PFSK-1 (cell line): Measurements from ENCODE around the gene SNRPA1.

Source experiments
- FOXP2 ChIP-seq: optimal IDR thresholded peaks from 2 replicates; pipeline ENCODE3; 2011; ENCODE audit warnings: borderline replicate concordance, control low read depth, inconsistent platforms; ENCODE audit not compliant: insufficient read depth; ENCODE audit errors: extremely low read length, extremely low read depth
- POLR2AphosphoS5 ChIP-seq: IDR thresholded peaks from 2 replicates; pipeline ENCODE4 v1.6.1; 2012; ENCODE audit warnings: low read depth, mild to moderate bottlenecking, control low read depth, low read length, moderate library complexity
- TAF1 ChIP-seq: IDR thresholded peaks from 2 replicates; pipeline ENCODE4 v1.6.1; 2012; ENCODE audit warnings: low read length, control low read depth, borderline replicate concordance; ENCODE audit not compliant: insufficient read depth

DNA sequence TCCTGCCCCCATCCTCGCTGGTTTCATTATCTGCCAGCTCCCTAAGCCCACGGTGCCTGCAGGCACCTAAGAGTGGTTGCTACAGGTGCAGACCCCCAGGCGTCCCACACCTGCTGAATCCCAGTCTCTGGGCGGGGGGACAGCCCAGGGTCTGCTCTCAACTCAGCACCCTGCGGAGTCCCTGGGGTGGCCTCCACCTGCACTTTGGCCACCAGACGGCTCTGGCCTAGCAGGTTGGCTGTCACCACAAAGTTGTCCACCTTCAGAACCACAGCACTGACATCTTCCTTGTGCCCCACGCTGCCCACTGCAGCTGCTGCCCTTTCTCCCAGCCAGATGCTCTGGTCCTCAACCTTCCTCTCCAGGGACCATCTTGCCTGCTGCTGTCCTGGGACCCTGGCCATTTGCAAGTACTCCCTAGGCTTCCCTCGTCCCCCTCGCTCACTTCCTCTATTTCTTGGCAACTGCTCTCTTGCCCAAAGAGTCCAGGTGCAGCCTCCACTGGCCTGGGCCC lies 34.9 kb upstream of the SNRPA1 start:
- TF ChIP-seq POLR2AphosphoS5 = no peak
- no peak for TF ChIP-seq FOXP2
- TF ChIP-seq TAF1 = no peak
